BLaER1 treated with 17β-estradiol and CSF1 and Interleukin-3, amounts not matched to agents 10 nM and 100 nM (cell line): ENCODE data around the gene IARS2.
"Not testable (repeated sequence)": the region's sequence is repeated elsewhere in the genome, so short reads cannot be mapped to it uniquely, and the experiment has no call there.

Experiments used
- H3K27ac ChIP-seq, 11 experiments: shearing (Covaris generic); formaldehyde crosslinking; 2 replicates each; pipeline ENCODE4 v1.8.1; 2022
- H3K27me3 ChIP-seq, 11 experiments: shearing (Covaris generic); formaldehyde crosslinking; 2 replicates each; pipeline ENCODE4 v1.8.1; 2022
- H3K36me3 ChIP-seq, 11 experiments: shearing (Covaris generic); formaldehyde crosslinking; 2 replicates each; pipeline ENCODE4 v1.8.1; 2022
- H3K4me1 ChIP-seq, 10 experiments: shearing (Covaris generic); formaldehyde crosslinking; 2 replicates each; pipeline ENCODE4 v1.8.1; 2022
- H3K4me2 ChIP-seq, 11 experiments: shearing (Covaris generic); formaldehyde crosslinking; 2 replicates each; pipeline ENCODE4 v1.8.1; 2022
- H3K4me3 ChIP-seq, 10 experiments: shearing (Covaris generic); formaldehyde crosslinking; 2 replicates each; pipeline ENCODE4 v1.8.1; 2022
- H3K9ac ChIP-seq, 11 experiments: shearing (Covaris generic); formaldehyde crosslinking; 2 replicates each; pipeline ENCODE4 v1.8.1; 2022
- H3K9me3 ChIP-seq, 11 experiments: shearing (Covaris generic); formaldehyde crosslinking; replicated peaks in 1 of 11; 2 replicates each; pipeline ENCODE4 v1.8.1; 2022
- H4K20me1 ChIP-seq, 11 experiments: shearing (Covaris generic); formaldehyde crosslinking; 2 replicates each; pipeline ENCODE4 v1.8.1; 2022
- Cebpa-rat ChIP-seq, 11 experiments: shearing (Covaris generic); IDR thresholded peaks; 2 replicates each; pipeline ENCODE4 v1.8.1; 2022

The IARS2 gene

DNA sequence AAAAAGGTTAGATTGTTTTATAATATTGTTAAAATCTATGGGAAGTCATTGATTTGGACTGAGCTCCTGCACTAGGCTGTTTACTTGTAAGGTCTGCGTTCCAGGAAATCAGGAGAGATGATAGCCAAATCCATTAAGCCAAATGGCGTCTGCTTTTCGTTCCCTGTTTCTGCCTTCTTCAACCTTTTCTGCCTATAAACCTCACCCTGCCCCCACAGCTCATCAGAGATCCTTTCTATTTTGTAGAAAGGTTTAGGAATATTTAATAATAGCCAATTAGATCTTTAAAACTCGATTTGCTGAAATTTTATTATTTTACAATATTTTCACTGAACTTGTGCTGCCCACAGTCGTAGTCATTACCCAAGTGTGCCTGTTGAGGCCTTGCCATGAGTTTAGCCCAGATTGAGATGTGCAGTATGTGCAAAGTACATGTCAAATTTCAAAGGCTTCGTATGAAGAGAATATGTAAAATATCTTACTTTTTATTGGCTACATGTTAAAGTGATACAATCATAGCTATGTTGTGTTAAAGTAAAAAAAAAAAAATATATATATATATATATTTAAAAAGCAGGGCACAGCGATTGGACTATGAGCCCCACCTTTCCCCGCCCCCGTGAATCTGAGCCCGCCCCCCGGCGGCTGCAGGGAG lies 444 bp upstream of the IARS2 start:
- TF ChIP-seq Cebpa-rat (IDR thresholded peaks at IDR 0.05): no peak
- Histone ChIP-seq H3K27me3 (no peaks in the 10 kb centered on the region), H3K9me3 (no peaks in the 10 kb centered on the region), H3K4me3 (peak overlapping the region in 2 of 10 experiments; percentile 19 to 99; a peak in 4 of 20 replicates), H3K9ac (no peak overlapping the region), H4K20me1 (no peaks in the 10 kb centered on the region; a peak in 1 of 22 replicates), H3K36me3 (peaks cover 18 to 33% (median 24%) of the 10 kb centered on the region in 11 experiments), H3K4me1 (peaks cover 18 to 26% (median 21%) of the 10 kb centered on the region in 10 experiments), H3K27ac (no peak overlapping the region), H3K4me2 (peak overlapping the region in 4 of 11 experiments; percentile 2 to 37 (median 19); a peak in 5 of 22 replicates)

DNA sequence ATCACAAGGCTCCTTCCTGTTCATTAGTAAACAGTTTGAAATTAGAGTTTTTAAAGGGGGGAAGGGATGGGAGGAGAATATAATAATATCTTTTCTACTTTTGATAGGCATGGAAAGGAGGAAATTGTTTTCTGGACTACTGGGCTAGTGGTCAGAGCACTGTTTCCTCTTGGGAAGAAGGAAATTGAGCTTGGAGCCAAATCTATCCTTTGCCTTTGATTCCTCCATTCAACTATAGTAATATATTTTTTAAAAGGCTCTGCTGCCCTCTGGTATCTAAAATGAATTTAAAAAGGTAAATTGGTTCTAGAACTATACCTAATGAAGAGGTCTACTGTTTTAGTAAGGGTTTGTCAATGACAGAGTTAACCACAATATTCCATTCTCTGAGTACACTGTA lies 5.9 kb downstream of the IARS2 start:
- peaks cover 8 to 24% (median 11%) of the 10 kb centered on the region in 10 experiments for H3K4me1 ChIP-seq
- H3K9ac ChIP-seq: no peak overlapping the region
- H4K20me1 ChIP-seq: peaks cover 0 to 5% (median 0%) of the 10 kb centered on the region in 11 experiments; a peak in 1 of 22 replicates
- no peak overlapping the region for H3K4me2 ChIP-seq
- H3K36me3 ChIP-seq: peaks cover 73 to 96% (median 85%) of the 10 kb centered on the region in 11 experiments
- H3K4me3 ChIP-seq: no peak overlapping the region
- H3K27me3 ChIP-seq: no peaks in the 10 kb centered on the region
- H3K27ac ChIP-seq: no peak overlapping the region
- no peaks in the 10 kb centered on the region for H3K9me3 ChIP-seq
- TF ChIP-seq Cebpa-rat (IDR thresholded peaks at IDR 0.05): no peak

DNA sequence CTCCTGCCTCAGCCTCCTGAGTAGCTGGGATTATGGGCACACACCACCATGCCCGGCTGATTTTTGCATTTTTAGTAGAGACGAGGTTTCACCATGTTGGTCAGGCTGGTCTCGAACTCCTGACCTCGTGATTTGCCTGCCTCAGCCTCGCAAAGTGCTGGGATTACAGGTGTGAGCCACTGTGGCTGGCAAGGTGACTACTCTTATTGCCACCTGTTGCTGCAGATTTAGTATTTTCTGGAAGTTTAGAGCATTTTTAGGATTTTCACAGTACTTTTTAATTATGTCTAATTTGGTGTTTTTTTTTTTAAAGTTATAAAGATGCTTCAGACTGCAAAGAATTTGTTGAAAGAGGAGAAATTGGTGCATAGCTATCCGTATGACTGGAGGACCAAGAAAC lies 16.5 kb downstream of the IARS2 start:
- peaks cover 85 to 100% (median 94%) of the 10 kb centered on the region in 11 experiments for H3K36me3 ChIP-seq
- not testable (repeated sequence) for H3K9me3 ChIP-seq, H3K4me1 ChIP-seq, H3K27me3 ChIP-seq, H3K9ac ChIP-seq, H4K20me1 ChIP-seq, H3K4me3 ChIP-seq, H3K4me2 ChIP-seq, H3K27ac ChIP-seq

DNA sequence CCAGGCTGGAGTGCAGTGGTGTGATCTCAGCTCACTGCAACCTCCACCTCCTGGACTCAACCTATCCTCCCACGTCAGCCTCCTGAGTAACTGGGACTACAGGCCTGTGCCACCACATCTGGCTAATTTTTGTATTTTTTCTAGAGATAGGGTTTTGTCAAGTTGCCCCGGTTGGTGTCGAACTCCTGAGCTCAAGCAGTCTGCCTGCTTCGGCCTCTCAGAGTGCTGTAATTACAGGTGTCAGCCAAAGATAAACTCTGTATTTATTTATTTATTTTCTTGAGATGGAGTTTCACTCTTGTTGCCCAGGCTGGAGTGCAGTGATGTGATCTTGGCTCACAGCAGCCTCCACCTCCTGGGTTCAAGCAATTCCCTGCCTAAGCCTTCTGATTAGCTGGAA lies 18.7 kb downstream of the IARS2 start:
- not testable (repeated sequence) for H3K27me3 ChIP-seq, H3K9me3 ChIP-seq, H3K4me3 ChIP-seq, H3K4me2 ChIP-seq, H3K9ac ChIP-seq, H4K20me1 ChIP-seq, H3K4me1 ChIP-seq, H3K27ac ChIP-seq
- H3K36me3 ChIP-seq: peaks cover 84 to 100% (median 92%) of the 10 kb centered on the region in 11 experiments

DNA sequence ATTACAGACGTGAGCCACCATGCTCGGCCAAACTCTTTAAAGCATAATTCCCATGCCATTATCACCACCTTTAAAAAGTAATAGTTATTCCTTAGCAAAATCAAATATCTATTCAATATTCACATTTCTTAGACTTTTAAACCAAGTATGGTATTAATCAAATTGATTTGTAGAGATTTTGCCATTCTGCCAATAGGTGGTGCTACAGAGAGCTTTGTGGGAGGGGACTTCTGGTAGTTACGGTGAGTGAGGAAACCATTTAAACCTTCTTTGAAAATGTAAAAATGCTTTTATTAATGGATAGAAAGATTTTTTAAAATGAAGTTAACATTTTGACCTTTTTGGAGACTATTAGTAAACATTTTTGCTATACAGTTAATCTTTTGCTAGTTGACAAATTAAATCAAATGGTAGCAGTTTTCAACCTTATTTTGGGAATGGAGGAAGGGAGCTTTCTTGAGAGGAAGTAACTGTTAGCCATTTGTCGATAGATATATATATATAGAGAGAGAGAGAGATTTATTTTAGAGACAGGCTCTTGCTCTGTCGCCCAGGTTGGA lies 19.3 kb downstream of the IARS2 start:
- Histone ChIP-seq H3K27me3 (no peaks in the 10 kb centered on the region), H4K20me1 (0 out of 22 replicates have a peak, but pooled peaks cover 0 to 3% (median 0%) of the 10 kb centered on the region in 11 experiments), H3K4me2 (no peak overlapping the region), H3K27ac (no peak overlapping the region), H3K9ac (no peak overlapping the region), H3K4me1 (no peaks in the 10 kb centered on the region), H3K4me3 (no peak overlapping the region), H3K9me3 (no peaks in the 10 kb centered on the region), H3K36me3 (peaks cover 83 to 100% (median 92%) of the 10 kb centered on the region in 11 experiments)
- no peak for TF ChIP-seq Cebpa-rat (IDR thresholded peaks at IDR 0.05)

DNA sequence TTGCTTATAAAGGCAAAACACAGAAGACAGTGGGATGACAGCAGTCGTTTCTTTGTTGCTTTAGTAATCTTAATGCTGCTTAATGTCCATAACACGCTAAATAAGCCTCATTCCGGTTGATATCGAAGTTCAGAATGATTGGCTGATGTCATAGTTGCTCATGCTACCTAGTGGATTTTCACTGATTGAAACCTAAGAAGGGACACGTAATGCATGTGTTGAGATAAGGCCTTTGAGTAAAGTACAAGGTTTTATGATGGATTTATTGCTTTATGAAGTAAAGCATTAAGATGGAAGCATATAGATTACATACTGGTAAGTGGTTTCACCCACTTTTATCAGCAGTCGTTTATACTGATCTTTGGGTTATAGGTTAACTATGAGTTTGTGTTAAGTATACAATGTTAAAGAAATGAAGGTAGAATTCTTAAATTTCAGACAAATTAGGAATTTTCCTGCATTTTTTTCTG lies 25.1 kb downstream of the IARS2 start:
- no peak overlapping the region for H3K4me3 ChIP-seq
- no peaks in the 10 kb centered on the region for H3K9me3 ChIP-seq
- H3K27me3 ChIP-seq: no peaks in the 10 kb centered on the region
- no peaks in the 10 kb centered on the region for H3K4me1 ChIP-seq
- TF ChIP-seq Cebpa-rat (IDR thresholded peaks at IDR 0.05): no peak
- H3K36me3 ChIP-seq: peaks cover 43 to 67% (median 51%) of the 10 kb centered on the region in 11 experiments
- H4K20me1 ChIP-seq: peaks cover 0 to 3% (median 0%) of the 10 kb centered on the region in 11 experiments; a peak in 1 of 22 replicates
- no peak overlapping the region for H3K9ac ChIP-seq
- H3K27ac ChIP-seq: no peak overlapping the region
- H3K4me2 ChIP-seq: no peak overlapping the region

DNA sequence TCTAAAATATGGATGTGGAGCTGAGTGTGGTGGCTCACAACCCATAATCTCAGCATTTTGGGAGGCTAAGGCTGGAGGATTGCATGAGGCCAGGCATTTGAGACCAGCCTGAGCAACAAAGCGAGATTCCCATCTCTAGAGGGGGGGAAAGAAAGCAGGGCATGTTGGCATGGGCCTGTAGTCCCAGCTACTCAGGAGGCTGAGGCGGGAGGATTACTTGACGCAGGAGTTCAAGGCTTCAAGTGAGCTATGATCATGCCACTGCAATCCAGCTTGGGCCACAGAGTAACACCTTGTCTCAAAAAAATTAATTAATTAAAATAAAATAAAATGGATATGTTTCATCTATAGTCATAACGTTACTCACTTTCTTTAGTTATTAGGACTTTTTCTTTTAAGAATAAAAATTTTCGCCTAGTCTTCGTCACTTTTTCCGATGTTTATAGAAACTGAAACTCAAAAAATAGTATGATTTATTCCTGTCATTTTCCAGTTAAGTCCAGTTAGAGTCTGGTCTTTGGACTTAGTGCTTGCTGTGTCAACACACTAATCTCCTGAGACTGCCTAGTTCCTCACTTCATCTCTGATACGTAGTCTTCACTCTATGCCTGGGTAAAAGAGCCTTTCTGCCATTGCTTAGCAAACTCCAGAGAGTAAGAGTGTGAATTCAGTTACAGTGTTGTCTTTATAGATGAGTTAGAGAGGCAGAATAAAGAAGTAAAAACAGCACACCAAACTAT lies 28.0 kb downstream of the IARS2 start:
- Histone ChIP-seq H3K36me3 (peaks cover 31 to 59% (median 42%) of the 10 kb centered on the region in 11 experiments), H4K20me1 (peaks cover 0 to 3% (median 0%) of the 10 kb centered on the region in 11 experiments; a peak in 1 of 22 replicates), H3K9ac (no peak overlapping the region), H3K4me3 (no peak overlapping the region), H3K27me3 (no peaks in the 10 kb centered on the region), H3K27ac (no peak overlapping the region), H3K4me2 (no peak overlapping the region), H3K9me3 (no peaks in the 10 kb centered on the region), H3K4me1 (peaks cover 0 to 9% (median 3%) of the 10 kb centered on the region in 10 experiments; a peak in 8 of 20 replicates)
- no peak for TF ChIP-seq Cebpa-rat (IDR thresholded peaks at IDR 0.05)

GRCh38 chr1:220123066-220123465 lies 29.1 kb downstream of the IARS2 start:
- no peak overlapping the region for H3K27ac ChIP-seq
- H3K4me1 ChIP-seq: peaks cover 0 to 9% (median 3%) of the 10 kb centered on the region in 10 experiments; a peak in 8 of 20 replicates
- H3K27me3 ChIP-seq: no peaks in the 10 kb centered on the region
- peaks cover 0 to 3% (median 0%) of the 10 kb centered on the region in 11 experiments; a peak in 1 of 22 replicates for H4K20me1 ChIP-seq
- no peak overlapping the region for H3K4me3 ChIP-seq
- H3K9me3 ChIP-seq: no peaks in the 10 kb centered on the region
- no peak for TF ChIP-seq Cebpa-rat (IDR thresholded peaks at IDR 0.05)
- no peak overlapping the region for H3K9ac ChIP-seq
- no peak overlapping the region for H3K4me2 ChIP-seq
- peaks cover 34 to 59% (median 41%) of the 10 kb centered on the region in 11 experiments for H3K36me3 ChIP-seq

DNA sequence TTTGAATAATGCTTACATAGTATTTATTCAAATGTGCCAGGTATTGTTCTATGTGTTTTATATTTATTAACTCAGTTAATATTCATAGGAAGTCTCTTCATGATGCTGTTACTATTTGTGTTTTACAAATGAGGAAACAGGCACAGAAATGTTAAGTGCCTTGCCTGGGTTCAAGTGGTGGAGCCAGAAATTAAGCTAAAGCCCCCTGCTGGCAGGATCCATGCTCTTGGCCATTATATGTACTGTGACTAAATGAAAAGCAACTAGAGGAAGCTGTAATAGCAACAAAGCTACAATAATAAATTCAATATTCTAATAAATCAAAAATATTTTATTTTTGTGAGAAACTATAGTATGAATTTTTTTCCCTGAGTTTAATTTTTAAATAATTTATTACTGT lies 30.0 kb downstream of the IARS2 start:
- no peak overlapping the region for H3K4me2 ChIP-seq
- H3K9ac ChIP-seq: no peak overlapping the region
- H3K4me1 ChIP-seq: peaks cover 0 to 9% (median 3%) of the 10 kb centered on the region in 10 experiments; a peak in 8 of 20 replicates
- no peak overlapping the region for H3K4me3 ChIP-seq
- H3K27ac ChIP-seq: no peak overlapping the region
- H3K9me3 ChIP-seq: peaks cover 0 to 3% (median 0%) of the 10 kb centered on the region in 11 experiments; a peak in 4 of 22 replicates
- no peak for TF ChIP-seq Cebpa-rat (IDR thresholded peaks at IDR 0.05)
- H3K27me3 ChIP-seq: no peaks in the 10 kb centered on the region
- peaks cover 41 to 64% (median 47%) of the 10 kb centered on the region in 11 experiments for H3K36me3 ChIP-seq
- peaks cover 0 to 3% (median 0%) of the 10 kb centered on the region in 11 experiments; a peak in 1 of 22 replicates for H4K20me1 ChIP-seq
